HG02571 (cell line): ENCODE data around the gene ANP32B.
"Not testable (repeated sequence)": the region's sequence is repeated elsewhere in the genome, so short reads cannot be mapped to it uniquely, and the experiment has no call there.

ENCODE experiments used
- ATAC-seq: cut with Tn5 transposase; IDR thresholded peaks from one replicate; pipeline ENCODE4 v1.9.1; 2021; ENCODE audit warnings: mild to moderate bottlenecking, moderate library complexity; ENCODE audit not compliant: unreplicated experiment

Gene ANP32B

GRCh38 chr9:97962575-97962974 lies 20.6 kb upstream of the ANP32B start:
- ATAC-seq, result no peak

DNA sequence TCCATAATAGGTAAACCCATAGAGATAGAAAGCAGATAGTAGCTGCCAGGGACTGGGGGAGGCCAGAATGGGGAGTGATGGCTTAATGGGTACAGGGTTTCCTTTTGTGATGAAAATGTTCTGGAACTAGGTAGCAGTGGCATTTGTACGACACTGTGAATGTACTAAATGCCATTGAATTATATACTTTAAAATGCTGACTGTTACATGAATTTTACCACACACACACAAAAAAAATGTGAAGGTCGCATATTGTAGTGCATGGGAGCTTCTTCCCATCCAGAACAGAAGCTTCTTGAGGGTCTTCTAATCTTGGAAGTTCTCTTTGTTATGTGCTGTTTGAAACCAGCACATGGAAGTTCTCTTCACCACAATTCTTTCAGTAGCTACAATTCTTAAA lies 19.9 kb upstream of the ANP32B start:
- ATAC-seq, result no peak

DNA sequence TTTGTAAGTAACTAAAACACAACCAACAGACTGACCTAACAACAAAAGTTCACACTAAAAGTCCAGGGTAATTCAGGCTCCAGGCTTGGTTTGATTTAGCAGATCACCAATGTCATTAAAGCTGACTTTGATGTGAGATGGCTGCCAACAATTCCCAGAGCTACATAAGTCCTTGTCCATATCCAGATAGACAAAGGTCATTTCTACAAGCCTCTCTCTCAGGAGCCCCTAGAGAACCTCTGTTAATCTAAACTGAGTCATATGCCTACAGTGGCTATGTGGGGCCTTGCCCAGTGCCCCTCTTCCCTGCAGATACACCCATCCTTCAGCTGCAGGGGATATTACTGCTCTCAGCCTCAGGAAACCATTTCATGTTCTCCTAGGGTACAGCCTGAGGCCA lies 18.2 kb upstream of the ANP32B start:
- no peak for ATAC-seq

- ATAC-seq, result no peak
These were observed 16.6 kb upstream of the ANP32B start for GRCh38 chr9:97966493-97966892.

DNA sequence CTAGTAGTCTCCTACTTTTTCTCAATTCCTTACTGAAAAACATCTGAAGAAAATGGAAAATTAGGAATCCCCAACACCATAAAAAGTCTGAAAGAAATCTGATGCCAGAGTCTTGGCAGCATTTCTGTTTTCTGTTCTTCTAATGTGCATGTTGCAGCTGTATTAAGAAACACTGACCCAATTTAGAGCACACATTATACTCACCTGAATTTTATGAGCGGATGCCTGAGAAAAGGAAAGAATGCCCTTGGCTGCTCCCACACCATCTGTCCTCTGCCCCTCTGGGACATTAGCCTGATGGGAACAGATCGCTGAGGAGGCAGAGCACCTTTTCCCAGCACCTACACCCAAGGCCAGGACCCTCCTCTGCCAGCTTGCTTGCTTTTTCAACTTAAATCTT lies 14.1 kb upstream of the ANP32B start:
- no peak for ATAC-seq

GRCh38 chr9:97970165-97970564 lies 13.0 kb upstream of the ANP32B start:
- ATAC-seq, result no peak

DNA sequence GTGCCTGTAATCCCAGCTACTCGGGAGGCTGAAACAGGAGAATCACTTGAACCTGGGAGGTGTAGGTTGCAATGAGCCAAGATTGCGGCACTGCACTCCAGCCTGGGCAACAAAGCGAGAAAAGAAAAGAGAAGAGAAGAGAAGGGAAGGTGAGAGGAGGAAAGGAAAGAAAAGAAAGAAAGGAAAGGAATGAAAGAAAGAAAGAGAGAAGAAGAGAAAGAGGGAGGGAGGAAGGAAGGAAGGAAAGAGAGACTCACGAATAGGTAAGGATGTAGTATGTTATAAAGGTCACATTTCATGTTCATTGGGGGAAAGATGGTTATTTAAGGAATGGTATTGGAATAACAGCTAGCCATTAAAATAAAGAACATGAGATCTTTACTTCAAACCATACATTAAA lies 10.4 kb upstream of the ANP32B start:
- no peak for ATAC-seq

GRCh38 chr9:97975376-97975775 lies 7.8 kb upstream of the ANP32B start:
- no peak for ATAC-seq

DNA sequence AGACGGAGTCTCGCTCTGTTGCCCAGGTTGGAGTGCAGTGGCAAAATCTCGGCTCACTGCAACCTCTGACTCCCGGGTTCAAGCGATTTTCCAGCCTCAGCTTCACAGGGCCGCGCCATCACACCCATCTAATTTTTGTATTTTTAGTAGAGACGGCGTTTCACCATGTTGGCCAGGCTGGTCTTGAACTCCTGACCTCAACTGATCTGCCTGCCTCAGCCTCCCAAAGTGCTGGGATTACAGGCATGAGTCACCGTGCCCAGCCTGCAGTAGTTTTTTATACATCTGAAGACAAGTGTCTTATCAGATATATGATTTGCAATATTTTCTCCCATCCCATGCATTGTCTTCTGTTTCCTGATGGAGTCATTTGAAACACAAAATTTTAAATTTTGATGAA lies 6.5 kb upstream of the ANP32B start:
- ATAC-seq, result not testable (repeated sequence)

- ATAC-seq, result no peak
These were observed 4.6 kb upstream of the ANP32B start for GRCh38 chr9:97978371-97979130.

- no peak for ATAC-seq
These were observed 3.2 kb upstream of the ANP32B start for GRCh38 chr9:97979788-97980478.

GRCh38 chr9:97980479-97980803 lies 2.7 kb upstream of the ANP32B start:
- ATAC-seq, result no peak

- no peak for ATAC-seq
These were observed 2.0 kb upstream of the ANP32B start for GRCh38 chr9:97980918-97981845.

- ATAC-seq, result no peak
These were observed 1.1 kb upstream of the ANP32B start for GRCh38 chr9:97981846-97982682.

DNA sequence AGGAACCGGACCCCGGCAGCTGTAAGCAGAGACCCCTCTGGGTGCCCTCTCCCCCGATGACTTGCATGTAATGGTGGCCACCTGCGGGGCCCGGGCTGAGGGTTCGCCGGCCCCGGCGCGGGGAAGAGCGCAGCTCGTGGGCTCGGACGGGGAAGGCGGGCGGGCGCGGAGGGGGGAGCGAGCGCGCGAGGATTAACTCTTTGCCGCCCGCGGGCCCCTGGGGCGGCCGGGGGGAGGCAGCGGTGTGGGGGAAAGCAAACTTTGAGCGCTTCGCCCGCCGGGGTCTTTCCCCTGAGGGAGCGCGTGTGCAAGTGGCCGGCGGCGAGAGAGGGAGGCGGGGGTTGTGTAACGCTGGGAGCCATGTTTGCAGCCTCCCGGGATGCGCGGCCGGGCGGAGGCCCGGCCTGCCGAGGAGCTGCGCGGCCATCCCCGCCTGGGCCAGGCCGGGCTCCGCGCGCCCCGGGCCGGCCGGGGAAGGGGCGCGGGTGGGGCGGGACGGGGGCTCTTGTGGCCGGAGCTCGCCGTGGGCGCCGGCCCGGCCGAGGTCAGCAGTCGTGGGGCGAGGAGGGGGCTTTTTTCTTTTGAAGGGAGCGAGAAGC lies 547 bp downstream of the ANP32B start:
- no peak for ATAC-seq

- peak; percentile 33 for ATAC-seq
These were observed 1.3 kb downstream of the ANP32B start for GRCh38 chr9:97984188-97985057.

GRCh38 chr9:97985058-97985861 lies 2.1 kb downstream of the ANP32B start:
- ATAC-seq, result no peak

GRCh38 chr9:97987487-97987886 lies 4.3 kb downstream of the ANP32B start:
- ATAC-seq, result no peak

DNA sequence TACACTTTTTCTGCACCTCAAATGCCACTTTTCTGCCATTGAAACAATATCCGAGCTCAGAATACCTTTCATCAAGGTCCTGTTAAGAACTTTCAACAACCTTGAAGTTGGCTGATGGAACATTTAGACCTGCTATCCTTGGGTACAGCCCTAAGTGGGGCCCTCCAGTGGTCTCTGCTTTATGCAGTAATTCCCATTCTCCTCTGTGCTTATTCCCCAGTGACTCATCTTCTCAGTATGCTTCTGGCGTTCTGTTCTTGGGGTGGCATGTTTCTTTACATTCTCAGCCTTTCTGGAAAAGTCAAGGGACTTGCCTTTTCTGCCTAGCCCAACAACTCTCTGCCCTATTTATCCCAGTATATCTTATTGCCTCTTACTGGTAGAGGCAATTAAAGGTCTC lies 7.1 kb downstream of the ANP32B start:
- ATAC-seq, result no peak
